ENCODE data around the gene RBL1. TPM values are rescaled to one million over a fixed set of nuclear protein-coding genes. Genes with fewer than 3 reads are reported as not detected.
"Not testable (repeated sequence)": the region's sequence is repeated elsewhere in the genome, so short reads cannot be mapped to it uniquely, and the experiment has no call there.

RBL1 gene
- total RNA-seq, 4 donors from 2014 or later, result 8.0 to 30.6 (median 12.3) TPM

DNA sequence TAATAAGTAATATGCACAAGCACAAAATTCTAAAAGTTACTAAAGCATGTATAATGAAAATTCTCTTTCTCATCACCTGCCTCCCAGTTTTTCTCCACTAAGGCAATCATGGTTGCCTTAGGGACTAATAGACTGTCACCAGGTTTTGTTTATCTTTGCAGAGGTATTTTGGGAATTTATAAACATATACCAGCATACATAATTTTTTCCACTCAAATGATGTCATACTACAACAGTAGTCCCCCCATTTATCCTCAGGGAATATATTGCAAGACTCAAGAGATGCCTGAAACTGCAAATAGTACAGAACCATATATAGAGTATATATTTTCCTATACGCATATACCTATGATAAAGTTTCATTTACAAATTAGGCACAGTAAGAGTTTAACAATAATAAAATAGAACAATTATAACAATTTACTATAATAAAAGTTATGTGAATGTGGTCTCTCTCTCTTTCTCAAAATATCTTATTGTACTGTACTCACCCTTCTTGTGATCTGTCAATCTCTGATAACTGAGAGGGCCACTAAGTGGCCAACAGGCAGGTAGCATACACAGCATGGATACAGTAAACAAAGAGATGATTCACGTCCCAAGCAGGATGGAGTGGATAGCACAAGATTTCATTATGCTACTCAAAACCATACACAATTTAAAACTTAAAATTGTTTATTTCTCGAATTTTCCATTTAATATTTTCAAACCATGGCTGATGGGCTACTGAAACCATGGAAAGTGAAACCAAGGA is 19.7 kb downstream of the RBL1 start:
- no peak overlapping the region for H3K27ac ChIP-seq
- TF ChIP-seq POLR2A (IDR thresholded peaks at IDR 0.05) (no peak), EP300 (IDR thresholded peaks at IDR 0.05) (no peak)
- TF ChIP-seq, protein P1, sequence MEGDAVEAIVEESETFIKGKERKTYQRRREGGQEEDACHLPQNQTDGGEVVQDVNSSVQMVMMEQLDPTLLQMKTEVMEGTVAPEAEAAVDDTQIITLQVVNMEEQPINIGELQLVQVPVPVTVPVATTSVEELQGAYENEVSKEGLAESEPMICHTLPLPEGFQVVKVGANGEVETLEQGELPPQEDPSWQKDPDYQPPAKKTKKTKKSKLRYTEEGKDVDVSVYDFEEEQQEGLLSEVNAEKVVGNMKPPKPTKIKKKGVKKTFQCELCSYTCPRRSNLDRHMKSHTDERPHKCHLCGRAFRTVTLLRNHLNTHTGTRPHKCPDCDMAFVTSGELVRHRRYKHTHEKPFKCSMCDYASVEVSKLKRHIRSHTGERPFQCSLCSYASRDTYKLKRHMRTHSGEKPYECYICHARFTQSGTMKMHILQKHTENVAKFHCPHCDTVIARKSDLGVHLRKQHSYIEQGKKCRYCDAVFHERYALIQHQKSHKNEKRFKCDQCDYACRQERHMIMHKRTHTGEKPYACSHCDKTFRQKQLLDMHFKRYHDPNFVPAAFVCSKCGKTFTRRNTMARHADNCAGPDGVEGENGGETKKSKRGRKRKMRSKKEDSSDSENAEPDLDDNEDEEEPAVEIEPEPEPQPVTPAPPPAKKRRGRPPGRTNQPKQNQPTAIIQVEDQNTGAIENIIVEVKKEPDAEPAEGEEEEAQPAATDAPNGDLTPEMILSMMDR (IDR thresholded peaks at IDR 0.05), result no peak
- no peaks in the 10 kb centered on the region for H3K27me3 ChIP-seq
- no peak overlapping the region for H3K4me3 ChIP-seq
- H3K4me1 ChIP-seq, result no peaks in the 10 kb centered on the region
- WGBS, 2 donors, result 92 to 96% methylated on average over 3 of the region's 3 CpGs
- H3K9me3 ChIP-seq, result peaks cover 0 to 5% (median 0%) of the 10 kb centered on the region in 4 donors
- peaks cover 0 to 23% (median 0%) of the 10 kb centered on the region in 3 donors for H3K36me3 ChIP-seq
- no peak for DNase-seq (ENCODE audit: low spot score in 2 of 2)

DNA sequence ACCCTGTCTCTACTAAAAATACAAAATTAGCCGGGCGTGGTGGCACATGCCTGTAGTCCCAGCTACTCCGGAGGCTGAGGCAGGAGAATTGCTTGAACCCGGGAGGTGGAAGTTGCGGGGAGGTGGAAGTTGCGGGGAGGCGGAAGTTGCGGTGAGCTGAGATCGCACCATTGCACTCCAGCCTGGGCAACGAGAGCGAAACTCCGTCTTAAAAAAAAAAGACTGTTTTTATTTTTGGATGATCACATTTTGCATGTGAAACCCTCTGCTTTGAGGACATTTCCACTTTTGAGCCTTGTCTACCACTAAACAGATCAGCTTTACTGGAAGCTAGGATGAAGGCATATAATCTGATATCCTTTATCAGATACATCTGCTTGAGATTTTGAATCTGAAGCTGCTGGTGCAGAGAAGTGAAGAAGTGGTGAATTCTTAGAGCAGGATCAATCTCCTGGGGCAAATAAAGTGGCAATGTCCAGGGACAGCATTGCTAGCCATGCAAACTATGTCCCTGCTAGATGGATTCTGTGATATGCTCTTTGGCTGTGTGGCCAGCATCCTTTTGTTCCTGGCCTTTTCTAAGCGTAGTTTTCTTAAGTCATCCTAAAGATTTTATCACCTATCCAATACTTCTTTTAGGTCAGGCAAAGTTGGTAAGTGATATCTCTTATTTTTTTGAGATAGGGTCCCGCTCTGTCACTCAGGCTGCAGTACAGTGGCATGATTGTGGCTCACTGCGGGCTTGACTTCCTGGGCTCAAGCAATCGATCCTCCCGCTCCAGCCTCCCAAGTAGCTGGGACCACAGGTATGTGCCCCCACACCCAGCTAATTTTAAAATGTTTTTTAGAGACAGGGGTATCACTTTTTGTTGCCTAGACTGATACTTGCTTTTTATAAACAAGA is 23.3 kb downstream of the RBL1 start:
- TF ChIP-seq EP300 (IDR thresholded peaks at IDR 0.05) (no peak), POLR2A (IDR thresholded peaks at IDR 0.05) (no peak)
- TF ChIP-seq, protein P1 (IDR thresholded peaks at IDR 0.05), result no peak
- no peak overlapping the region for H3K4me3 ChIP-seq
- H3K36me3 ChIP-seq, result peaks cover 0 to 22% (median 0%) of the 10 kb centered on the region in 3 donors
- no peak overlapping the region for H3K27ac ChIP-seq
- no peaks in the 10 kb centered on the region for H3K27me3 ChIP-seq
- no peaks in the 10 kb centered on the region for H3K4me1 ChIP-seq
- 90 to 94% methylated on average over 17 of the region's 17 CpGs for WGBS, 2 donors
- no peak for DNase-seq (ENCODE audit: low spot score in 2 of 2)
- peaks cover 0 to 5% (median 0%) of the 10 kb centered on the region in 4 donors for H3K9me3 ChIP-seq

DNA sequence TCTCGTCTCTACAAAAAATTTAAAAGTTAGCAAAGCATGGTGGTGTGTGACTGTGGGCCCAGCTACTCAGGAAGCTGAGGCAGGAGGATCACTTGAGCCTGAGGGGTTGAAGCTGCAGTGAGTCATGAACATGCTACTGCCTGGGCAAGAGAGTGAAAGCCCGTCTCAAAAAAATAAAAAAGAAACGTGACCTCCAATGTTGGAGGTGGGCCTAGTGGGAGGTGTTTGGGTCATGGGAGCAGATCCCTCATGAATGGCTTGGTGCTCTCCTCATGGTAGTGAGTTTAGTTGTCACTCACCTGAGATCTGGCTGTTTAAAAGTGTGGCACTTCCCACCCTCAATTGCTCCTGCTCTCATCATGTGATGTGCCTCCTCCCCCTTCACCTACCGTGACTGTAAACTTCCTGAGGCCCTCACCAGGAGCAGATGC is 24.3 kb downstream of the RBL1 start:
- DNase-seq (ENCODE audit: low spot score in 2 of 2), result no peak
- H3K4me3 ChIP-seq, result no peak overlapping the region
- peaks cover 0 to 25% (median 0%) of the 10 kb centered on the region in 3 donors for H3K36me3 ChIP-seq
- H3K9me3 ChIP-seq, result peaks cover 0 to 5% (median 0%) of the 10 kb centered on the region in 4 donors
- H3K27me3 ChIP-seq, result no peaks in the 10 kb centered on the region
- H3K27ac ChIP-seq, result no peak overlapping the region
- no peaks in the 10 kb centered on the region for H3K4me1 ChIP-seq
- TF ChIP-seq, protein P1 (IDR thresholded peaks at IDR 0.05), result no peak
- TF ChIP-seq EP300 (IDR thresholded peaks at IDR 0.05) (no peak), POLR2A (IDR thresholded peaks at IDR 0.05) (no peak)
- WGBS, 2 donors, result 74 to 78% methylated on average over 4 of the region's 4 CpGs

DNA sequence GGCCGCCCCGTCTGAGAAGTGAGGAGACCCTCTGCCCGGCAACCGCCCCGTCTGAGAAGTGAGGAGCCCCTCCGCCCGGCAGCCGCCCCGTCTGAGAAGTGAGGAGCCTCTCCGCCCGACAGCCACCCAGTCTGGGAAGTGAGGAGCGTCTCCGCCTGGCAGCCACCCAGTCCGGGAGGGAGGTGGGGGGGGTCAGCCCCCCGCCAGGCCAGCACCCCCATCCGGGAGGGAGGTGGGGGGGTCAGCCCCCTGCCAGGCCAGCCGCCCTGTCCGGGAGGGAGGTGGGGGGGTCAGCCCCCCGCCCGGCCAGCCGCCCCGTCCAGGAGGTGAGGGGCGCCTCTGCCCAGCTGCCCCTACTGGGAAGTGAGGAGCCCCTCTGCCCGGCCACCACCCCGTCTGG is 26.2 kb downstream of the RBL1 start:
- not testable (repeated sequence) for DNase-seq (ENCODE audit: low spot score in 2 of 2); H3K9me3 ChIP-seq; H3K4me1 ChIP-seq; H3K4me3 ChIP-seq; H3K27me3 ChIP-seq; H3K27ac ChIP-seq
- peaks cover 0 to 33% (median 0%) of the 10 kb centered on the region in 3 donors for H3K36me3 ChIP-seq
- 75 to 90% methylated on average over 3 to 9 of the region's 25 CpGs for WGBS, 2 donors

DNA sequence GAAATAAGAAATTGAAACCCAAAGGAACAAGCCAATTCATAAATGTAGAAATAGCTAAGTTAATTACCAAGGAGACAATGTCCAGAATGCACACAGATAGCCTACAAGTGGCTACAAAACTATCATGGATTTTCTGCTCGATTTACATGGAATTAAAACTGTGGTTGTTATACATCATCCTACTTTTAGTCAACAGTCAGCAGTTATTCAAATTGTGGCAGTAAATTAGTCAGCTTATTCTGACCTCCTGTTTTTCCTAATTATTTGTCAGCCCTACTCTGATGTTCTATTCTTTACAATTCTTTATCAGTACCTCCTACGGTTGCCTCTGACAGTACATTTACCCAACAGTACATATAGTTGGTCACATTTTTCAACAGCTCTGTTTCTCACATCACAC is 29.6 kb downstream of the RBL1 start:
- no peak for DNase-seq (ENCODE audit: low spot score in 2 of 2)
- whole genome bisulfite sequencing, 2 donors, result 93 to 96% methylated on average over 2 of the region's 2 CpGs
- Histone ChIP-seq H3K27me3 (no peaks in the 10 kb centered on the region), H3K36me3 (peaks cover 0 to 49% (median 0%) of the 10 kb centered on the region in 3 donors), H3K4me3 (no peak overlapping the region), H3K4me1 (no peaks in the 10 kb centered on the region), H3K27ac (no peak overlapping the region), H3K9me3 (no peaks in the 10 kb centered on the region)
- TF ChIP-seq EP300 (IDR thresholded peaks at IDR 0.05), result no peak

DNA sequence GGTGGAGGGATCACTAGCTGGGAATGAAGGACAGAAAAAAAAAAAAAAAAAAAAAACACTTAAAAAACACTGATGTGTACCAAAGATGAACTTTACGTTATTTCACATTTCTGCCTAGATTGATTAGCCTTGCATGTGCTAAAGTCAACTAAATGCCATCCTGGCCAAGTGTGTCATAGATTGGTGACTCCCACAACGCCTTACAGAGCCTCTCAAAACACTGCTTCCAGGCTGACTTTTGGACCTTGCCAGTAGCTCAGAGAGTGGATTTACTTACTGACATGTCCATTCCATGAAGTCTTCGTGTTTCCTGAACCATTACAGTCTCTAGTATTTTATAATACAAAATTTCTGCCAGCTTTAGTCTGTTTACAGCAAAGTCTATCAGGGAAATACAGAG is 40.5 kb downstream of the RBL1 start:
- no peak for TF ChIP-seq POLR2A (IDR thresholded peaks at IDR 0.05)
- no peak for TF ChIP-seq EP300 (IDR thresholded peaks at IDR 0.05)
- TF ChIP-seq, protein P1 (IDR thresholded peaks at IDR 0.05), result no peak
- Histone ChIP-seq H3K9me3 (no peaks in the 10 kb centered on the region), H3K36me3 (peaks cover 2 to 81% (median 17%) of the 10 kb centered on the region in 3 donors), H3K4me3 (no peak overlapping the region), H3K4me1 (no peaks in the 10 kb centered on the region), H3K27me3 (no peaks in the 10 kb centered on the region), H3K27ac (no peak overlapping the region)
- WGBS, 2 donors, result 89 to 94% methylated on average over 3 of the region's 3 CpGs
- DNase-seq (ENCODE audit: low spot score in 2 of 2), result no peak
